GM19438 (cell line): ENCODE data around the gene TBC1D17.

Source experiments
- ATAC-seq: cut with Tn5 transposase; IDR thresholded peaks from one replicate; pipeline ENCODE4 v1.9.1; 2021; ENCODE audit warnings: low read depth; ENCODE audit not compliant: unreplicated experiment

TBC1D17 gene

GRCh38 chr19:49877020-49877878 is at the start of gene TBC1D17, which contains the start of gene AKT1S1:
Gene TBC1D17, plus strand, starts transcription at chr19:49877702. Its CDS starts 22 bp downstream, at chr19:49877724.
Gene AKT1S1, minus strand, starts transcription at chr19:49877355. Its CDS starts 4,060 bp downstream, at chr19:49873295.
- ATAC-seq: peak; percentile 55

GRCh38 chr19:49829200-49829599 is 48.3 kb upstream of the TBC1D17 start:
- ATAC-seq: no peak

GRCh38 chr19:49829721-49830120 is 47.8 kb upstream of the TBC1D17 start:
- ATAC-seq: no peak

GRCh38 chr19:49830766-49831165 is 46.7 kb upstream of the TBC1D17 start:
- no peak for ATAC-seq

GRCh38 chr19:49831592-49831991 is 45.9 kb upstream of the TBC1D17 start:
- ATAC-seq: no peak

GRCh38 chr19:49832556-49832955 is 44.9 kb upstream of the TBC1D17 start:
- ATAC-seq: no peak

- no peak for ATAC-seq
Measured at GRCh38 chr19:49833599-49833998, 43.9 kb upstream of the TBC1D17 start.

- ATAC-seq: no peak
Measured at GRCh38 chr19:49835562-49835961, 41.9 kb upstream of the TBC1D17 start.

- no peak for ATAC-seq
Measured at GRCh38 chr19:49836176-49837008, 41.1 kb upstream of the TBC1D17 start.

- ATAC-seq: no peak
Measured at GRCh38 chr19:49837009-49837310, 40.5 kb upstream of the TBC1D17 start.

- ATAC-seq: no peak
Measured at GRCh38 chr19:49837425-49837824, 40.1 kb upstream of the TBC1D17 start.

GRCh38 chr19:49838885-49839588 is 38.5 kb upstream of the TBC1D17 start:
- no peak for ATAC-seq

GRCh38 chr19:49839713-49840112 is 37.8 kb upstream of the TBC1D17 start:
- ATAC-seq: no peak

GRCh38 chr19:49840321-49840720 is 37.2 kb upstream of the TBC1D17 start:
- no peak for ATAC-seq

- ATAC-seq: no peak
Measured at GRCh38 chr19:49840736-49841249, 36.7 kb upstream of the TBC1D17 start.

- no peak for ATAC-seq
Measured at GRCh38 chr19:49843265-49843664, 34.2 kb upstream of the TBC1D17 start.

GRCh38 chr19:49844138-49845095 is 33.1 kb upstream of the TBC1D17 start:
- ATAC-seq: no peak

- no peak for ATAC-seq
Measured at GRCh38 chr19:49845414-49845813, 32.1 kb upstream of the TBC1D17 start.

- no peak for ATAC-seq
Measured at GRCh38 chr19:49846408-49846807, 31.1 kb upstream of the TBC1D17 start.
